ENCODE results near the gene INPP5B. TPM values are rescaled to one million over a fixed set of nuclear protein-coding genes. Genes with fewer than 3 reads are reported as not detected.

Gene INPP5B
- total and polyA plus RNA-seq, 11 donors: 6.5 to 16.2 (median 12.1) TPM

DNA sequence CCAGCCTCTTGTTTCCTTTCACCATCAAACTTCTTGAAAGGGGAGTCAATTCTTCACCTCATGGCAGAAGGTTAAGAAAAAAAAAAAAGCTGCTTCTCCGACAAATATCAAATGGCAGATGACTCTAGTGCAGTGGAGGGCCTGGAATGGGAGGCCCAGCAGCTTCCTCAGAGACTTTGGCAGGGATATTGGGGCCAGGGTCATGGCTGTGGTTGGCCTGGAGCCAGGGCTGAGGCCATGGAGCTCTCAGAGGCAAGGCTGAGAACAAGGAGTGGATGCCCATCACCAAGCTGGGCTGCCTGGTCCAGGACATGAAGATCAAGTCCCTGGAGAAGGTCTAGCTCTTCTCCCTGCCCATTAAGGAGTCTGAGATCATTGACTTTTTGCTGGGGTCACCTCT is 106.1 kb downstream of the INPP5B start:
- 69 to 86% (median 74%) methylated on average over 1 of the region's 1 CpG for WGBS, 4 donors
- no peaks in the 10 kb centered on the region for H3K27me3 ChIP-seq
- DNase-seq (no peak), ATAC-seq (no peak)
- intact Hi-C loops (cut with DNase I): no loop called here
- peaks cover 0 to 22% (median 0%) of the 10 kb centered on the region in 12 donors for H3K4me1 ChIP-seq
- H3K9me3 ChIP-seq: no peaks in the 10 kb centered on the region
- TF ChIP-seq, protein P1, sequence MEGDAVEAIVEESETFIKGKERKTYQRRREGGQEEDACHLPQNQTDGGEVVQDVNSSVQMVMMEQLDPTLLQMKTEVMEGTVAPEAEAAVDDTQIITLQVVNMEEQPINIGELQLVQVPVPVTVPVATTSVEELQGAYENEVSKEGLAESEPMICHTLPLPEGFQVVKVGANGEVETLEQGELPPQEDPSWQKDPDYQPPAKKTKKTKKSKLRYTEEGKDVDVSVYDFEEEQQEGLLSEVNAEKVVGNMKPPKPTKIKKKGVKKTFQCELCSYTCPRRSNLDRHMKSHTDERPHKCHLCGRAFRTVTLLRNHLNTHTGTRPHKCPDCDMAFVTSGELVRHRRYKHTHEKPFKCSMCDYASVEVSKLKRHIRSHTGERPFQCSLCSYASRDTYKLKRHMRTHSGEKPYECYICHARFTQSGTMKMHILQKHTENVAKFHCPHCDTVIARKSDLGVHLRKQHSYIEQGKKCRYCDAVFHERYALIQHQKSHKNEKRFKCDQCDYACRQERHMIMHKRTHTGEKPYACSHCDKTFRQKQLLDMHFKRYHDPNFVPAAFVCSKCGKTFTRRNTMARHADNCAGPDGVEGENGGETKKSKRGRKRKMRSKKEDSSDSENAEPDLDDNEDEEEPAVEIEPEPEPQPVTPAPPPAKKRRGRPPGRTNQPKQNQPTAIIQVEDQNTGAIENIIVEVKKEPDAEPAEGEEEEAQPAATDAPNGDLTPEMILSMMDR (IDR thresholded peaks at IDR 0.05): no peak
- no peak for TF ChIP-seq POLR2A (IDR thresholded peaks at IDR 0.05)
- no peak overlapping the region for H3K4me3 ChIP-seq
- peaks cover 0 to 58% (median 47%) of the 10 kb centered on the region in 9 donors for H3K36me3 ChIP-seq
- H3K27ac ChIP-seq: no peak overlapping the region

DNA sequence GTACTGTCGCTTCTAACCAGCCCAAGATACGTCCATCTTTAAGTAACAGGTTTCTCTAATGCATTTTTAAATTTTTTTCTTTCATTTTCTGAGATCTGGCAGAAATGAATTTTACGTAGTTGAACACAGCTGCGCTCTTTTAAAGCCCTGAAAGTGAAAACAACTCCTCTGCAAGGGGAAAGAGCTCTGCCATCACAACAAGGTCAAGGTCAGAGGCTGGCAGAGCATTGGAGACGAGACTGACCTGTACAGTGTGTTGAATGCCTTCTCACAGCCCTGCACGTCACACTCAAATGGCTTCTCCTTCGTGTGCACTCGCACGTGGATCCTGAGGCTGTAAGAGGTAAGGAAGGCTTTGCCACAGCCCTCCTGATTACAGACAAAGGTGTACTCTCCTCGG is 107.2 kb downstream of the INPP5B start:
- no peak overlapping the region for H3K27ac ChIP-seq
- ATAC-seq (no peak), DNase-seq (no peak)
- H3K27me3 ChIP-seq: no peaks in the 10 kb centered on the region
- peaks cover 0 to 12% (median 0%) of the 10 kb centered on the region in 12 donors for H3K4me1 ChIP-seq
- no peak overlapping the region for H3K4me3 ChIP-seq
- no peaks in the 10 kb centered on the region for H3K9me3 ChIP-seq
- intact Hi-C loops (cut with DNase I): no loop called here
- TF ChIP-seq POLR2A (IDR thresholded peaks at IDR 0.05): no peak
- TF ChIP-seq, protein P1 (IDR thresholded peaks at IDR 0.05): no peak
- whole genome bisulfite sequencing, 4 donors: 82 to 90% (median 85%) methylated on average over 10 of the region's 10 CpGs
- peaks cover 0 to 67% (median 57%) of the 10 kb centered on the region in 9 donors for H3K36me3 ChIP-seq

DNA sequence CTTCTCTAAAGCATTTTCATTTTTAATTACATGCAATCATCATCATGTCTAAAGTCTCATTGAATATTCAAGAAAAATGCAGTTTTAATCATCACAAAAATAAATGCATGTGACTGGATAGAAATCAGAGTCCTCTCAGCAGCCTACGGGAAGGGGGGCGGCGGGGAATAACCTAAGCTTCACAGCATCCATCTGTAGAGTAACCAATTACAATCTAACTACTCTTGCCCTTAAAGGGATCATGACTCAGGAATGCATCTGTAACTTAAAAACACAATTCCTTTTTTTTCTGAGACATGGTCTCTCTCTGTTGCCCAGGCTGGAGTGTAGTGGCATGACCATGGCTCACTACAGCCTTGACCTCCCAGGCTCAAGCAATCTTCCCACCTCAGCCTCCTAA is 110.1 kb downstream of the INPP5B start:
- intact Hi-C loops (cut with DNase I): no loop called here
- Histone ChIP-seq H3K4me3 (no peak overlapping the region), H3K4me1 (peaks cover 0 to 5% (median 0%) of the 10 kb centered on the region in 12 donors), H3K36me3 (peaks cover 0 to 93% (median 82%) of the 10 kb centered on the region in 9 donors), H3K27ac (no peak overlapping the region), H3K27me3 (no peaks in the 10 kb centered on the region), H3K9me3 (no peaks in the 10 kb centered on the region)
- no peak for TF ChIP-seq POLR2A (IDR thresholded peaks at IDR 0.05)
- TF ChIP-seq, protein P1 (IDR thresholded peaks at IDR 0.05): no peak
- ATAC-seq (no peak), DNase-seq (no peak)
- WGBS, 4 donors: 58 to 96% (median 87%) methylated on average over 3 of the region's 3 CpGs

DNA sequence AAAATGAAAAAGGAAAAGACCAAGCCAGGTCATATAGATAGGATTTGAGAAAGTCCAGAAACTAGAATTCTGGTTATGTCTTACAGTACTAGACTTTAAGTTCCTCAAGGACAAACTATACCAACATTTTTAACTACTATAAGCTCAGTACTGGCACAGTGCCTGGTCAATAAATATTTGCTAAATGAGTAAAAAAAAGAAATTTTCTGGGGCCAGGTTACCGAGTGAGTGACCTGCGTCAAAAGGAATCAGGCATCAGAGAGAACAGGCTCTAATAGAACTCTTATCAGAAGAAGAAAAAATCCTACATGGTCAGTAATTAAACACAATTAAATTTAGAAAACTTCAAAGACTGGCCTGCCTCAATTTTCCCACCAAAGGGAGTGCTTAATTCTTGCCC is 115.0 kb downstream of the INPP5B start:
- DNase-seq (no peak), ATAC-seq (no peak)
- TF ChIP-seq, protein P1 (IDR thresholded peaks at IDR 0.05): no peak
- TF ChIP-seq POLR2A (IDR thresholded peaks at IDR 0.05): no peak
- intact Hi-C loops (cut with DNase I): no loop called here
- Histone ChIP-seq H3K4me3 (no peak overlapping the region), H3K9me3 (no peaks in the 10 kb centered on the region), H3K4me1 (no peaks in the 10 kb centered on the region), H3K36me3 (peaks cover 0 to 98% (median 95%) of the 10 kb centered on the region in 9 donors), H3K27ac (no peak overlapping the region), H3K27me3 (no peaks in the 10 kb centered on the region)
- WGBS, 4 donors: 86 to 97% (median 94%) methylated on average over 2 of the region's 2 CpGs

All from heart left ventricle (tissue), 16 donors.